NCI-H1694 treated with DMSO at 0.1 percent for 48 hours (cell line): ENCODE data around the gene KCNQ1.
A peak's percentile ranks its signal among the peaks of the same experiment; 100 is the strongest.
"Not testable (repeated sequence)": the region's sequence is repeated elsewhere in the genome, so short reads cannot be mapped to it uniquely, and the experiment has no call there.

ENCODE experiments used
- DNase-seq: peaks from one replicate; lab custom pipeline; 2025; lab: John Stamatoyannopoulos, UW

KCNQ1 gene

DNA sequence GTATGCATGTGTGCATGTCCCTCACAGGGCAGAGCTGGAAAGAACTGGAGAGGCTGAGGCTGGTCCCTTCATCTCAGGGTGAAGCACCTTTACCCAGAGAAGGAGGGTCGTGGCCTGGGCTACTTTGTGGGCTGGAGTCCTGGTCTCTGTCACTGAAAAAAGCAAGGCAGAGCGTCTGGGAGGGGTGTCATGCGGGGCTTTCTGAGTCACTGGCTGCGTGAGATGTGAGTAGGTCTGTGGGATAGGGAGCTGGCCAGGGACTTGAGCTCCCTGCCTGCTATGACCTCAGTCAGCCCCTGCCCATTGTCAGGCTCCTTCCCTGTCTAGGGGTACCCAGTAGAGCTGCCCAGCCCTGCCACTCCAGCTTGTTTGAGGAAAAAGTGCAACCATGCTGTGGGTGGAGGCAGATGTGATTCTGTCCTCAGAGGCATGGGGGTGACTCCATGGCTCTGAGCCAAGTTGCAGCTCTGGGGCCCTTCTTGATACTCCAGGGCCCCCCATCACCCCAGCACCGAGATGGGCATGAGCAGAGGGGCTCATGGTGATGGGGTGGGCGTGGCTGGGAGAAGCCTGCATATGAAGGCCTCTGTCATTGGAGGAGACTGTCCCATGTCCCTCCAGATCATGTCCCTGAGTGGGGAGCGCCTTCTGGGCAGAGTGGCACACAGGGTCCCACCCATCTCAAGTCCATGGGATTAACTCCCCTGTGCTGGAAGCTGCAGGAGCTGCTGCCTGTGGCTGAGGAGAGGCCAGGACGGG, 27.8 kb downstream of the KCNQ1 start:
- no peak for DNase-seq

GRCh38 chr11:2473361-2474058, 28.7 kb downstream of the KCNQ1 start:
- DNase-seq: no peak

DNA sequence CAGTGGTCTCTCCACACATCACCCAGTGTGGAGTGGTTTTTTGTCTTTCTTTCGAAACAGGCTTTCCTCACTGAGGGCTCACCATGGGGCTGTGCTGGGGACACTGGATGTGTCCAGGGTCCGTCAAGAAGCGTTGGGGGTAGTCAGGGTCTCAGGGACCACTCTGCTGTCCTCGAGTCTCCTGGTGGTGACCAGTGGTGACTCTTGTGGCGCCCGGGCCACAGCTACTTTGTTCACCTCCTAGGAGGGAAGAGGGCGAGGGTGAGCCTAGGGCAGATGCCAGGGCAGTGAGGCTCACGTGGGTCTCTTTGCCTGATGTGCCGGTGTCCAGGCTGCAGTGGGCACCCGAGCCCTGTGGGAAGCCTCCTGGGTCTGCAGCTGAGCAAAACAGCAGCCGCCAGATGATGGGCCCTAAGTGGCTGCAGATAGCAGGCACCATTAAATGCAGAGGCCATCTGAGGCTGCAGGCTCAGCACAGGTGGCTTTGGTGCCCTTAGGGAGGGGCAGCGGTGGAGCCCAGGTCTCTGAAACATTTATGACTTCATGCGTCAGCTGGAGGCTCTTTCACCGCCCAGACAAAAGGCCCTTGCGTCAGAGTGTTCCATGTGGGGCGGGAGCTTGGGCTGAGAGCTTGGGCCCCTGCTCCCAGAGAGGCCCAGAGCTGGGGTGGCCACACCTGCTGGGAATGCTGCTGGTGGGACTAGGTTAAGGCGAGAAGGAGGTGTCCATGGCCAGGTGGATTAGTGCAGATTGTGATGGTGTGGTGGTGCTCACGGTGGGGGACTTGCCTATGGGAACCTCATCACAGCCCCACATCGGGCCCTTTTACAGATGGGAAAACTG, 29.5 kb downstream of the KCNQ1 start:
- no peak for DNase-seq

DNA sequence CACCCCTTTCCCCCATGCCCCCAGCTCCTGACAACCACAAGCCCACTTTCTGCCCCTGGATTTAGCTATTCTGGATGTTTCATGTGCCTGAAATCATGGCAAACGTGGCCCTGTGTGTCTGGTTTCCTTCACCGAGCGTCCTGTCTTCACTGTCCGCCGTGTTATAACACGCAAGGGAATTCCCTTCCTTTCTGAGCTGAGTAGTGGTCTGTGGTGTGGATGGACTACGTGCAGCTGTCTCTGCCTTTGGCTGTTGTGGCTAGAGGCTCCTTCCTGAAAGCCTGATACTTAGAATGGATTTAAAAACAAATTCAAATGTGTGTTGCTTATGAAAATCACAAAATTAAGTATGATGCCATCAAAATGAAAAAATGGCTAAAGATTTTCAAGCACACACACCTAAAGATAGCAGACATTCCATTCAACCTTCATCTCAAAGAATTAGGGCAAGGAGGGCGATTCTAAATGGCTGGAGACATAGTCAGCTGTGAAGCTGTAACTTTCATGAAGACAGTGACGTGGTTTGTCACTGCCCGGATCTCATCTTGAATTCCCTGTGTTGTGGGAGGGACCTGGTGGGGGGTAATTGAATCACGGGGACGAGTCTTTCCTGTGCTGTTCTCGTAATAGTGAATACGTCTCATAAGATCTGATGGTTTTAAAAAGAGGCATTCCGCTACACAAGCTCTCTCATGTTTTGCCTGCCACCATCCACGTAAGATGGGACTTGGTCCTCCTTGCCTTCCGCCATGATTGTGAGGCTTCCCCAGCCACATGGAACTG, 30.5 kb downstream of the KCNQ1 start:
- DNase-seq: no peak

DNA sequence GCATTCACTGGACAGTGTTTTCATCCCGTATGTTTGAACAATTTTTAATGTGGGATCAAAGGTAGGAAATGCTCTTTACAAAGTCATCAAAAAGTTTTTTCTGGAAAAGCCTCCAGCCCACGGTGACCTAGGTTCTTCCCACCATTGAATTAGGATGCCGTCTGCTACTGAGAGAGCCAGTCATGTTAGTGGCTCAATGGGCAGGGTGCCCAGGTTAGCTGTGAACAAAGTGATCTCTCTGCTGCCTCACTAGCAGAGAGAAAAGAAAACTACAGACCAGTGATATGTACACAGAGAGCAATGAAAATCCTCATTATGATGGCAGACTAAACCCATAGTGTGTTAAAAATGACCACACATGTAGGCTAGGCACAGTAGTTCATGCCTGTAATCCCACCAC, 32.4 kb downstream of the KCNQ1 start:
- no peak for DNase-seq

DNA sequence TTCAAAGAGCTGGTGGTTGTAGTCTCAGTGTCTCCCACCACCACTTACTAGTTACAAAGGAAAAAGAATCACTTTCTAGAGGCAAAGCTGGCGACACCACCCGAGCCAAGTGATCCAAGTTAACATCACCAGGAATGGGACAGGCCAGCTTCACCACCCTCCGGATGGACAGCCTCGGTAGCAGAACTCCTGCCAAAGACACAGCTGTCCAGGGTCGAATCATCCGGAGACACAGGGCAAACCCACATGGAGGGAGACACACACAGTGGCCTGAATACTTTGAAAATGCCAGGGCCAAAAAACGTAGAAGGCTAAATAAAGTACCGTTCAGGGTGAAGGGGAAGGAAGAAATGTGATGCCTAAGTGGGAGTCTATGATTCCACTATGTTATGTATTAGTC, 33.1 kb downstream of the KCNQ1 start:
- no peak for DNase-seq

GRCh38 chr11:2480067-2480873, 35.5 kb downstream of the KCNQ1 start:
- DNase-seq: not testable (repeated sequence)

- peak; percentile 1 for DNase-seq
Measured at GRCh38 chr11:2480874-2481220, 36.0 kb downstream of the KCNQ1 start.

GRCh38 chr11:2481253-2481652, 36.4 kb downstream of the KCNQ1 start:
- DNase-seq: no peak

DNA sequence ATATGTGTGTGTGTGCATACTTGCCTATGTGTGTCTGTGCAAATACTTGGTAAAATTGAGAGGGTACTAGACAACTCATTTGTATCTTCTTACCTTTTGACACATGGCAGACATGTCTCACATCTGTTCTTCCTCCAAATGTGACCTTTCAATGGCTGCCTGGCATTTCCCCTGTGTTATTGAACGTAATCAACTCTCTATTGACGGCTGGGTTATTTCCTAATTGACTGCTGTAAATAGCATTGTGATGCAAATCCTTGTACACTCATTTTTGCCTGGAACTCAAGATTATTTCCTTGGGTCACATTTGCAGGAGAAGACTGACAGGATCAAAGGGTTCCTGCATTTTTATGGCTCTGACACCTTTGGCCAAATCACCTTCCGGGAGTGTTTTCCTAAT, 37.4 kb downstream of the KCNQ1 start:
- no peak for DNase-seq

DNA sequence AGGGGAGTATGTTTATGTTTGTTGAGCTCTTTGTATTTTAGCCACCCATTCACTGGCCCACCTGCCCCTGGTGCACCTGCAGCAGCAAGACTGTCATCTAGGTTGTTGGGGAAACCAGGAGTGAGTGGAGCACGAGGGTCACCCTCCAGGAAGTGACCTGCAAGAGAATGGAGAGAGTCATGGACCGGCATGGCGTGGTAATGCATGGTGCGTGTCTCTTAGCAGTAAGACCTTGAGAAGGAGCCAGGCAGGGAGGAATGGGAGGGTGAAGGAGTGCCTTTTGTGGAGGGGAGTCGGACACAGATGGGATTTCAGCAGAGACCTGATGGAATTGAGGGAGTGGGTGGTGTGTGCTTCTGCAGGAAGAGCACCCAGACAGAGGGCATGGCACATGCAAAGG, 37.9 kb downstream of the KCNQ1 start:
- DNase-seq: no peak

DNA sequence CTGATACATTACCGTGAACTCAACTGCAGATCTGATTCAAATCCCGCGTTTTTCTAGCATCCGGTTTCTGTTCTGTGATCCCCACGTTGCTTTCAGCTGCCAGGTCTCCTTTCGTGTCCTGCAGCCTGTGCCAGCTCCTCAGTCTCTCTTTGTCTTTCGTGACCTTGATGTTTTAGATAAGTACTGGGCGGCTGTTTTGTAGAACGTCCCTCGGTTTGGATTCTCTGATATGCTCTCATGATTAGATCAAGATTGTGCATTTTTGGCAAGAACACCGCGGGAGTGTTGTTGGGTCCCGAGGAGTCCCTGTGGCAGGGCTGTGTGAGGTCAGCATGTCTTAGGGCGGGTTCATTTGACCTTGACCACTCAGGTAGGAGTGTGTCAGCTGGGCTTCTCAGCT, 38.6 kb downstream of the KCNQ1 start:
- DNase-seq: no peak

- DNase-seq: no peak
Measured at GRCh38 chr11:2484576-2485125, 39.8 kb downstream of the KCNQ1 start.

DNA sequence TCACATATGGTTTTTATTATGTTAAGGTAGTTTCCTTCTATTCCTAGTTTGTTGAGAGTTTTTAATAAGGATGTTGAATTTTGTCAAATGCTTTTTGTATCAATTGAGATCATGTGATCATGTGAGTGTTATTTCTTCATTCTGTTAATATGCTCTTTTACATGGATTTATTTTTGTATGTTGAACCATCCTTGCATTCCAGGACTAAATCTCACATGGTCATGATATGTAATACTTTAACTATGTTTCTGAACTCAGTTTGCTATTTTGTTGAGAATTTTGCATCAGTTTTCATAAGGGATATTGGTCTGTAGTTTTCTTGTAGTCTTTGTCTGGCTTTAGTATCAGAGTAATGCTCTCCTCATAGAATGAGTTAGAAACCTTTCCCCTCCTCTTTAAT, 43.2 kb downstream of the KCNQ1 start:
- DNase-seq: no peak

DNA sequence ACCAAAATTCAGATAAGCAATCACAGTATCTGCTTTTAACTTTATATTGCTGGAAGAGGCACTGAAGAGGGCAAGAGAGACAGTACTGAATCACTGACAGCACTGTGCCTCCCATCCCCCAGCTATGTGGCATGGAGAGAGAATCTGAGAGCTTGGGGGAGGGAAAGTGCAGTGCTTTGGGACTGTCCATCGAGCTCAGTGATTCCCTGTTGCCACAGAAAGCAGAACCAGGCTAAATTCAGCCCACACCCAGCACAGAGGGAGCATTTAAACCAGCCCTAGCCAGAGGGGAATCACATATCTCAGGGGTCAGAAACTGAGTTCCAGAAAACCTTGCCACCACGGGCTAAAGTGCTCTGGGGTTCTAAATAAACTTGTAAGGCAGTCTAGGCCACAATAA, 44.3 kb downstream of the KCNQ1 start:
- DNase-seq: no peak

DNA sequence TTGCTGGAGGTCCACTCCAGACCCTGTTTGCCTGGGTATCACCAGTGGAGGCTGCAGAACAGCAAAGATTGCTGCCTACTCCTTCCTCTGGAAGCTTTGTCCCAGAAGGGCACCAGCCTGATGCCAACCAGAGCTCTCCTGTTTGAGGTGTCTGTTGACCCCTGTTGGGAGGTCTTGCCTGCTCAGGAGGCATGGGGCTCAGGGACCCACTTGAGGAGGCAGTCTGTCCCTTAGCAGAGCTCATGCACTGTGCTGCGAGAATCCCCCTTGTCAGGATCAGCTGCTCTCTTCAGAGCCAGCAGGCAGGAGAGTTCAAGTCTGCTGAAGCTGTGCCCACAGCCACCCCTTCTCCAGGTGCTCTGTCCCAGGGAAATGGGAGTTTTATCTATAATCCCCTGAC, 53.1 kb downstream of the KCNQ1 start:
- not testable (repeated sequence) for DNase-seq

- DNase-seq: no peak
Measured at GRCh38 chr11:2498750-2499149, 53.9 kb downstream of the KCNQ1 start.

GRCh38 chr11:2507212-2507901, 62.5 kb downstream of the KCNQ1 start:
- DNase-seq: no peak

GRCh38 chr11:2507945-2508749, 63.3 kb downstream of the KCNQ1 start:
- no peak for DNase-seq

DNA sequence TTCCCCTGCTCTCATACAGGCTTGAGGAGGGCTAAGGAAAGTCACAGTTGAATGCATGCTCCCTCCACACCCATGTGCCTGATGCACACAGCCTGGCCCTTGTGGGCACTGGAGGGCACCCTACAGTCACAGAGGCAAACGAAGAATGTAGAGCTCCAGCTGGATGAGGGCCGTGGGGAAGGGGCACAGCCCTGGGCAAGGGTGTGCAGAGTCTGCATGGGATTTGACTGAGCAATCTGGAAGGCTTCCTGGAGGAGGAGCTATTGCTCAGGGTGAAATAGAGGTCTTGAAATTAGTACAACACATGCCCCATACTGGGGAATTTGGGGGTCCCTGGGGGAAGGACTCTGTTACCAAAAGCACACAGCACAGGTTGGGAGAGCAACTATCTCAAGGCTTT, 64.0 kb downstream of the KCNQ1 start:
- no peak for DNase-seq
